ENCODE results near the gene PTPRN2.
"Not testable (repeated sequence)": the region's sequence is repeated elsewhere in the genome, so short reads cannot be mapped to it uniquely, and the experiment has no call there.

PTPRN2 gene

DNA sequence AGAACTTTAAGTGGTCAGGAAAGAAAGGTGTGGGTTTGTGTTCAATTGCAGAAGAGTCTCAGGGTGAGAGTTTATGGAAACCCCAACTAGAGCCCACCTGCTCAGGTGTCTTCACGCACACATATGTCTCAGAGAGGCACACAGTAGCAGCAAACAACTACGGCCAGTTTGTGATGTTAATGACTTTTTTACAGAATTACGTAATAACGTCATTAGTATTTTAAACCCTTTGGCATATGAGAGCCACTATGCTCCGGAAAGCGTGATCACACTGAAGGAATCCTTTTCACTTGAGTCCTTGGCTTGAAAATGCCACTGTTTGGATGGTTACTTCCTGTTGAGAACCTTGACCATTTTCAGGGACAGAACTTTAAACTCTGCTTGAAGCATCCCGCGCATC is 204.0 kb downstream of the PTPRN2 start:
- DNase-seq (ENCODE audit: low spot score): no peak

DNA sequence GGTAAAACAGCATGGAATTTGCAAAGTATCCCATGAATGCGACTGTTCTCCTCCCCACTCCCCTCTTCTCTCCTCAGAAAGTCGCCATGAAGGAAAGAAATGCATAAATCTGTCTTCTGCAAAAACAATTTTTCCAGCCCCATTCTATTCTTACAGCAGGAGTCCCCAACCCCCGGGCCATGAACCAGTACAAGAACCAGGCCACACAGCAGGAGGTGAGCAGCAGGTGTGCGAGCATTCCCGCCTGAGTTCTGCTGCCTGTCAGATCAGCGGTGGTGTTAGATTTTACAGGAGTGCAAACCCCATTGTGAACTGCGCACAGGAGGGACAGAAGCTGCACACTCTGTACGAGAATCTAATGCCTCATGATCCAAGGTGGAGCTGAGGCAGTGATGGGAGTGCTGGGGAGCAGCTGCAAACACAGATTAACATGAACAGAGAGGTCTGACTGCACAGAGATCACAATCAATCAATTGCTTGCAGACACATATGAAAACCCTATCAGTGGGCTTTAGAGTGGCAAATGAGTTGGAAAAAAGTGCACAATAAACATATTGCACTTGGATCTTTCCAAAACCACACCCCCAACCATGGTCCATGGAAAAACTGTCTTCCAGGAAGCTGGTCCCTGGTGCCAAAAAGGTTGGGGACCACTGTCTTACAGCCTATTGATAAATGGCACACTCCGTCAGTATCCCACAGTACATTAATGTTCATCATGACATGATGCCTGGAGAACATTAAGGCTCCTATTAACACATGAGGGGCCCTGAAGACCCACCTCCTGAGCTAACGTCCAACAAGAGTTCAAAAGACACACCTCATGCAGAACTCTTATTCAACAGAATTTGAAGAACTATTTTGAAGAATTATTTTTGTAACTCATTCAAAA is 205.0 kb downstream of the PTPRN2 start:
- no peak for DNase-seq (ENCODE audit: low spot score)

DNA sequence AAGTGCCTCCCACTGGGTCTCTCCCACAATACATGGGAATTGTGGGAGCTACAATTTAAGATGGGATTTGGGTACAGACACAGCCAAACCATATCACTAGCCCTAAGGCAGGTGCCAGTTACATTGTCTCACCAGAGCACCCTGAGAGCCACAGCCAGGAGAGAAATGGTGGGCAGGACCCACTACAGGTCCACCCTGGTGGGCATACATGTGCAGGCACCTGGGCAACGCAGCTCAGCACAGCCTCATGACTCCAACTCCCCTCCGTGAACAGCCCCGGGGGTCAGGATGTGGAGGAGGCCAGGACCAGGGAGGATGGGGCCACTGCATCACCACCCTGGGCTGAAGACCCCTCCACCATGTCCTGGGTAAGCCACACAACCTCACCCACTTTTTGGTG is 205.7 kb downstream of the PTPRN2 start:
- no peak for DNase-seq (ENCODE audit: low spot score)

DNA sequence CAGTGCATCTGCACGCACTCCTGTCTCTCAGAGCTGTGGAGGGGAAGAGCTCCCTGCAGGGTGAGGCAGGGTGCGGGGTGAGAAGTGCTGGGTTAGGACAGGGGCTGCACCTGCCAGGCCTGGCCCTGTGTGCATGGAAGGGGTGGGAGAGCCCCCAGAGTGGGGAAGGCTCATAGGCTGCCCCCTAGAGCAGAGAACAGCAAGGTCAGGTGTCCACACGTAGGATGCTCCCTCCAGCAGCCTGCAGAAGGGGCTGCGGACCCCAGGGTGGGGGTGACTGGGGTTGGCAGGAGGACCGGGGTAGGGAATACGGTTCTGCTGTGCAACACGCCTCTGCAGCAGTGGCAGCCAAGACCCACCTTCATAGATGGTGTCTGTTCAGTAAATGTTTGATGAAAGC is 208.6 kb downstream of the PTPRN2 start:
- no peak for DNase-seq (ENCODE audit: low spot score)

DNA sequence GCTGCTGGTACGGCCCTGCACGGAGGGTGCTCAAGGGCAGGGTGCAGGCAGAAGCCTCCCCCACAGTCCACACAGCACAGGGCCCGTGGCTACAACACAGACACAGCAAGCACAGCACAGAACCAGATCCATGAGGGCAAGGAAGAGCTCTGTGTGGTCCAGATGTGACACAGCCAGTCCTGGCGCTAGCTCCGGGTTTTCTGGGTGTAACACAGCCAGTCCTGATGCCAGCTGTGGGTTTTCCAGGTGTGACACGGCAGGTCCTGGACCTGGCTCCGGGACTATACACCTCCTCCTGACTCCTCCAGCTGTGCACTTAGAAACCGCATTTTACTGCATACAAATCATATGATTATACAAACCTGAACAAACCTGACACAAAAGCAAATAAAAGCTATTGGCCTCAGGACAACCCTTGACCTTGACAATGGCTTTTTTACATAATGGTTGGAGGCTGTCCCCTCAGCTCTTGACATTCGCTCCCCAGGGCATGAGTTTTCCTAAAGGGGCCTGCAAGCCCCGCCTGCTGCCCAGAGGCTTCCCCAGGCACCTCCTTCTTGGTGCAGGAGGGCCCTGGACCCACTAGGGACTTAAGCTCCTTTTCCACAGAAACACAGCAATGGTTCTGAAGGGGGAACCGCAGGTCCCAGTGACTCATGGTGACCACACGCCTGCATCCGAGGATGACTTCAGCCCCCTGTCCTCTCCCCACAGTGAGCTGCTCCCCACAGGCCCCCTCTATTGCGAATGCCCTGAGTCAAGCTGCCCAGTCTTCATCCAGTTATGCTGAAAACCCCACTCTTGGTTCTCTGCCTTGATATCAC is 209.6 kb downstream of the PTPRN2 start:
- DNase-seq (ENCODE audit: low spot score): no peak

DNA sequence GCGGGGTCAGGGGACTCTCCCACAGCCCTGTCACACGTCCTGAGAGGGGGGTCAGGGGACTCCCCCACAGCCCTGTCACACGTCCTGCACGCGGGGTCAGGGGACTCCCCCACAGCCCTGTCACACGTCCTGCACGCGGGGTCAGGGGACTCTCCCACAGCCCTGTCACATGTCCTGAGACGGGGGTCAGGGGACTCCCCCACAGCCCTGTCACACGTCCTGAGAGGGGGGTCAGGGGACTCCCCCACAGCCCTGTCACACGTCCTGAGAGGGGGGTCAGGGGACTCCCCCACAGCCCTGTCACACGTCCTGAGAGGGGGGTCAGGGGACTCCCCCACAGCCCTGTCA is 210.8 kb downstream of the PTPRN2 start:
- DNase-seq (ENCODE audit: low spot score): not testable (repeated sequence)

DNA sequence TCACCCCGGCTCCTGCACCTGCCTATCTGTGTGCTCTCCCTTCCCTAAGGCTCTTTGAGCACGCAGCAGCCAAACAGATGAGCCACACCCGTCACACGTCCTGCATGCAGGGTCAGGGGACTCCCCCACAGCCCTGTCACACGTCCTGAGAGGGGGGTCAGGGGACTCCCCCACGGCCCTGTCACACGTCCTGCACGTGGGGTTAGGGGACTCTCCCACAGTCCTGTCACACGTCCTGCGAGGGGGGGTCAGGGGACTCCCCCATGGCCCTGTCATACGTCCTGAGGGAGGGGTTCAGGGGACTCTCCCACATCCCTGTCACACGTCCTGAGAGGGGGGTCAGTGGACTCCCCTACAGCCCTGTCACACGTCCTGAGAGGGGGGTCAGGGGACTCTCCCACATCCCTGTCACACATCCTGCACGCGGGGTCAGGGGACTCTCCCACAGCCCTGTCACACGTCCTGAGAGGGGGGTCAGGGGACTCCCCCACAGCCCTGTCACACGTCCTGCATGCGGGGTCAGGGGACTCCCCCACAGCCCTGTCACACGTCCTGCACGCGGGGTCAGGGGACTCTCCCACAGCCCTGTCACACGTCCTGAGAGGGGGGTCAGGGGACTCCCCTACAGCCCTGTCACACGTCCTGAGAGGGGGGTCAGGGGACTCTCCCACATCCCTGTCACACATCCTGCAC is 211.3 kb downstream of the PTPRN2 start:
- not testable (repeated sequence) for DNase-seq (ENCODE audit: low spot score)

DNA sequence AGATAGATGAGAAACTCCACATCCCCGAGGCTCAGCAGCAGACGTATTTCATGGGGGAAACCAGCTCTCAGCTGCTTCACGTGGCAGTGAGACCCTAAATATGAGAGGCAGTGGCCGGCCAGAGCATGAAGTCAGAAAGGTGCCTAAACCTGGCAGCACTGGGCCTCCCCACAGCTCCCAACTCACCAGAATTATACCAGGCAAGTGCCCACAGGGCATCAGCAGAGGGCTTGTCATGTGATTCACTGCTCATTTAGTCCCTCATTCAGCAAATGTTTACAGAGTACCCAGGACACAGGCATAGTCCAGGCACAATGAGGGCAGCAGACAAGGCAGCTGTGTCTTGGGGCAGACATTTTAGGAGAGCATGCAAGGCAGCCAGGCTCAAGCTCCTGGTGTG is 212.6 kb downstream of the PTPRN2 start:
- no peak for DNase-seq (ENCODE audit: low spot score)

DNA sequence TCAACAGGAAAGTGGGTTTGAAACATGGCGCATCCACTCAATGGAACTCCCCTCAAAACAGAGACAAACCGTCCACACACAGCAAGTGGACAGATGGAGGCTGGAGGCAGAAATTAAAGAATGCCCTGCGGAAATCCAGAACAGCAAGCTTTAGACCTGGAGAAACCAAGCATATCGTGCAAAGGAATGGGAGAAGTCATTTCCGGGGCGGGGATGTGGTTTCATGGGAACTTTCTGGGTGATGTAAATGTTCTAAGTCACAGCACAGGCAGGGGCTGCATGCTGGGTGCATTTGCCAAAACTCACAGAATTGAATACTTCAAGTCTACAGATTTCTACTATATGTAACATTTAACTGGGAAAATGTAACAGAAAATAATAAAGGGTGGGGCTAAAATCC is 213.0 kb downstream of the PTPRN2 start:
- no peak for DNase-seq (ENCODE audit: low spot score)

DNA sequence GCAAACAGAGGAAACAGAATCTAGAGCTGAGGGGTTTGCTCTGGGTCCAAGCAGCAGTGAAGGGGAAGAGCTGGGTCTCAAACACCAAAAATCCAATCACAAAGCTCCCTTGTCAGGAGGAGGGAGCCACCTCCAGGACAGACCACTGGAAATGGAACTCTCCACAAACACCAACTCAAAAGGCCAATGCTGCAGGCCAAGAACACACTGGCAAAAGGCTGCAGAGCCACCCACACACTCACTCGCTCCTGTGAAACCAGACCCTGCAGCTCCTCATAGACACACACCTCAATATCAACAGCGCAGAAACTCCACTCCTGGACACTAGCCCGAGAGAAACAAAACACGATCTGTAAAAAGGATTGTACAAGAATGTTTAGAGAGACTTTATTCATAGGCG is 213.5 kb downstream of the PTPRN2 start:
- DNase-seq (ENCODE audit: low spot score): no peak

DNA sequence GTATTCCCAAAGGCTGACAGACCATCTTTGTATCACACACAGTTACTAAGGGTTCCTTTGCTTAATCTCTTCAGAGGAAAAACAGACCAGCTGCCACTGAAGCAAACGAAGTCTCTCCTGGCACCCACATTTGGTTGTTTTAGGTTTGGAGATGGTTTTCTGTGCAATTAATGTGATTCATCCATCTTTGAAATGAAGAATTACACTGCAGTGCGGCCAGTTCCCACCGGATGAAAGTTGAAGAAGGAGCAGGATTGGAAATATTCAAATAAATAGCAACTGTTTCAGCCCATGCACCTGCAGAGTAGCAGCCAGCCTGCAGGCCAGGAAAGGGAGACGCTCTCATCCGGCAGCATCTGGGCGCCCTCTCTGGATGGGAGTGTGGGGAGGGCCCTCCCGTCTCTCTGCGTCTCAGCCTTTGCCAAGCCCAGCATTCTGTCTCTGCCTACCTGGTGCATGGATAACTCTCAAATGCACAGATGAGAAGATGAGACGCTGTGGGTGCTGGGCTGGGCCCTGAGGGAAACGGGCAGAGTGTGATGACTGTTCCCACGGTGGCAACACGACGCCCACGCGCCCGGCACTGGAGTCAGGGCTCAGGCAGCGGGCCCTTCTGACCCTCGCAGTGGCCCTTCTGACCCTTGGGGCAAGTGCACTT is 214.0 kb downstream of the PTPRN2 start:
- DNase-seq (ENCODE audit: low spot score): no peak

DNA sequence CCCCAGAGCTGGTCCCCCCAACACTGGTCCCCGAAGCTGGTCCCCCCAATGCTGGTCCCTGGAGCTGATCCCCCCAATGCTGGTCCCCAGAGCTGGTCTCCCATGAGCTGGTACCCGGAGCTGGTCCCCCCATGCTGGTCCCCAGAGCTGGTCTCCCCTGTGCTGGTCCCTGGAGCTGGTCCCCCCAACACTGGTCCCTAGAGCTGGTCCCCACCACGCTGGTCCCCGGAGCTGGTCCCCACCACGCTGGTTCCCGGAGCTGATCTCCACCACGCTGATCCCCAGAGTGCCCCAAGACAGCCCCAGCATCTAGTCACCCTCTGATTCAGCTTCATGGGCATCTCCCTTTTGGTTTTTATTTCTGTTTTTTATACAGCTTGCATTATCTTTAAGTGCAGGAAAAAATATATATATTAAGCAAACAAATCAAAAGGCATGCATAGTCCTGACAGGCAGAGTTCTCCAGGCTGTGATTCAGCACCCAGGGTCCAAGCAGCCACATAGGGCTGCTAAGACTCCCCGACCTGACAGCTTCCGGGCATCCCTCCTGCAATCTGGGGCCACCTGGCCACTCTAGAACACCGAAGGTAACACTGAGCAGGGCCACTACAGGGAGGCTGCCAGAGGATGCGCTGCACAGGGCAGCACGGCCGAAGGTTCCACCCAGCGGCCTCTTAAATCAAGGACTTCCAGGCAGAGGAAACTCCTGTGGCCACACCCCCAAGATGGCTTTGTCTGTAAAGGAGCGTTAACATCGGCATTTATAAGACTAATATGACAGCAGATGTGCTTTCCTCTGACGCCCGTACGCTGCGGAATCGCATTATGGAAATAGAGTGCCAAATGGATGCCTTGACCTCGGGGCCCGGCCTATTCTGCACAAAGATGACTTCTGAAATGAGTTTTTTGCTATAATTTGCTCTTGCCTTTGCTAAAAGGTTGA is 215.0 kb downstream of the PTPRN2 start:
- no peak for DNase-seq (ENCODE audit: low spot score)

DNA sequence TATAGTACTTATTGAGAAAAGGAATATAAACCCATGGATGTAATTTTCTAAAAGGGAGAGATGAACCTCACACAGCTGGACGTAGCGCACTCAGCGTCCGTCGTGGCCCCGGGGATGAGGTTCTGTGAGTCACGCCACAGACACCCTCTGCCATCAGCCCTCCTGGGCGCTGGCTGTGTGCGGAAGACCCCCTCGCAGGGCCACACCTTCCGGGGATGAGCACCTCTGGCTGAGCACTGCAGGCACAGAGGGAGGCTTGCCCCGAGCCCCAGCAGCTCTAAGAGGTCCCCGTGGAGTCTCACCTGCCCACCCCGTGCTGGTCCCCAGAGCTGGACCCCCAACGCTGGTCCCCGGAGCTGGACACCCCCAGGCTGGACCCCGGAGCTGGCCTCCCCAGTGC is 215.8 kb downstream of the PTPRN2 start:
- no peak for DNase-seq (ENCODE audit: low spot score)

DNA sequence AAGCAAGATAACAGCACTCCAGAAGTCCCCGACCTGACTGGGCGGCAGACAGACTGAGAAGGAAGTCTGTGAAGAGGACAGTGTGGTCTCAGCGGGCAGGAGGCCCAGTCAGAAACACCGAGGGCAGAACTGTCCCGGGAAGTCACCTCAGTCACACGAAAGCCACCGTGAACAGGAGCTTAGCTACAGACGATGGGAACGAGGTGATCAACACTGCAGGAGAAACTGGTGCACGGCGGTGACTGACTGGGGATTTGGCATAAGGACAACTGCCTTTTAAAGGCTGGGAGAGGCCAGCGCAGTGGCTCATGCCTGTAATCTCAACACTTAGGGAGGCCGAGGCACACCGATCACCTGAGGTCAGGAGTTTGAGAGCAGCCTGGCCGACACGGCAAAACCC is 217.8 kb downstream of the PTPRN2 start:
- DNase-seq (ENCODE audit: low spot score): no peak

DNA sequence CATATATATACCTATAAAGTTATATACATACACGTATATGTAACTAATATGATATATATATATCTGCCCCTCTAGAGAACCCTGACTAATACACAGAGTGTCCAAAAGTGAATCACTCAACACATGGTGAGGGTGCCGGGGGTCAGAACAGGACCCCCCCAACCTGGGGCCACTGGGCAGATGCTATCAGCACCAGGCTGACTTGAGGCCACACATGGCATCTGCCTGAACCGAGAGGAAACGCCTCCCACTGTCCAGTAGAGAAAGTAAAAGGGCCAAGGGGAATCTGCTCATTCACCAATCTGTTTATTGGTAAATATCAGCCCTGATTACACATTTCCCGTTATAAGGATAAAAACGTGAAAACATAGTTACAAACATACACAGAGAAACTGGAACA is 218.3 kb downstream of the PTPRN2 start:
- no peak for DNase-seq (ENCODE audit: low spot score)

DNA sequence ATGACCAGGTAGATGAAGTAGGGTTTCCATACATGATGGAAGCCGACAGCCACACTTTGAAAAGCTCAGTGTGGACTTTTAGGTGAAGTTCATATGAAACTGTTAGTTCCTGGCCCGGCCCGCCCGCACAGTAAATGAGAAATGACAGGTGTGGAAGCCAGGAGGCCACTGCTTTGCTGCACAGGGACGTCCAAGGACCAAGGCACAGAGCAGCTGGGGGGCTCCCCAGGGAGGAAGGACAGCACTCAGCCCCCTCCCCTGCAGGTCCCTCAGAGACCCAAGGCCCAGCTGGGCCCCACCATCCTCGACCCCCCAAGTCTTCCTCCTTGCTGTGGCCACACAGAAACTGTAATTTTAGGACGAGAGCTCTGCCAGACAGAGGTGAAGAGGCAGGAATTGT is 219.2 kb downstream of the PTPRN2 start:
- no peak for DNase-seq (ENCODE audit: low spot score)

DNA sequence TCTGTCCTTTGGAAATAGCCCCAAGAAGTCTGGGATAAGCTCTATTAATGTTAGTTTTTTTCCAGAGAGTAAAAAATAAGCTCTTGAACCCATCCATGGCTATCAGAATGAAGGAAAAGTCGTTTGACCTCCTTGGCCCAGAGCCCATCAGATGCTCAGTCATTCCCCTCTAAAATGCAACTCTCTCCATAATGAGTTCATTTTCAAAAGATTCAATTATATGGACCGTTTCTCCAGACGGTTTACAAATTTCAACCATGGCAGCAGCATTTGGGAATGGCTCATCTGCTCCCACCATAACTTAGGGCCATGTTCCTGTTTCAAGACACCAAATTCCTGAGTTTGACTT is 220.0 kb downstream of the PTPRN2 start:
- no peak for DNase-seq (ENCODE audit: low spot score)

DNA sequence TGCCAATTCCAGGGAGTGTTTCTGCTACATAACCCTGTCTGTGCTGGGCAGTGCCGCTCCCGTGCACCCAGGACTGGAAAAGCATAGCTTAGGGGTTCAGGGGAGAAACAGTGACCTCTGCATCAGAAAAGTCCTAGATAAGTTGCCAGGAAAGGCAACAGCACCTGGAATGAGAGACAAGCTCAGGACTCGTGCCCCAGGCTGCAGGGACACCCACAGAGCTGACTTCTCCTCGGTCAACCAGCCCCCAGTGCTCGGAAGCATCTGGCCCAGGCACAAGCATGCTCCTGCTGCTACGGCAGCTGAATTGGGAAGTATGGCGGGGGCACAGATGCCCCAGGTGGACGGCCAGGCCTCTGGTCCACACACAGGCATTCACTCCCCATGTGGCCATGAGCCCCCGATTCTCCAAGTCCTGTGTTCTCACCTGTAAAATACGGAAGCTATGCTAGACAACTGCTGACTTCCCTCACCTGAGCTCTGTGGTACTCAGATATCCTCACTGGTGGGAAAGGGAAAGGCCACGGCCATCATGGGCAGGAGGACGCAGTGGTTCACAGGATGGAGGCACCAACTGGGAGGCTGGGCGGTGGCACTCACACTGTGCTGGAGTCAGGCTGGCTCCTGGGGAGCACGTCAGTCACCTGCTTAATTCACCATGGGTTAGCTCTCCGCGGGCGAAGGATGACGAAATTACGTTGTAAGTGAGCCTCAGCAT is 220.5 kb downstream of the PTPRN2 start:
- DNase-seq (ENCODE audit: low spot score): no peak

DNA sequence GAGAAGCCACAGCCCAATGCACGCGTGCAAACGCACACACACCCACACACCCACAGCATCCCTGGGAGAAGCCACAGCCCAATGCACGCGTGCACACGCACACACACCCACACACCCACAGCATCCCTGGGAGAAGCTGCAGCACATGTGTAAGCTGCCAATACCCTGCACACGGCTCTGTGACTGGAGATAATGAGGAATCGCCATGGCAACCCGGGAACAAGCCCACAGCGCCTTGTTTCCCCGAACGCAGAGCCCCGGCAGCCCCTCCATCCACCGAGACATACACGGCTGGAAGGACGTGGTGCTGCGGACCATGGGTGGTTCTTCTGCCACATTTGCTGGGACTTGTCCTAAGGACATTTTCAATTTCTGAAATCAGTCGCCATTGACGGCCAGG is 221.3 kb downstream of the PTPRN2 start:
- DNase-seq (ENCODE audit: low spot score): no peak

DNA sequence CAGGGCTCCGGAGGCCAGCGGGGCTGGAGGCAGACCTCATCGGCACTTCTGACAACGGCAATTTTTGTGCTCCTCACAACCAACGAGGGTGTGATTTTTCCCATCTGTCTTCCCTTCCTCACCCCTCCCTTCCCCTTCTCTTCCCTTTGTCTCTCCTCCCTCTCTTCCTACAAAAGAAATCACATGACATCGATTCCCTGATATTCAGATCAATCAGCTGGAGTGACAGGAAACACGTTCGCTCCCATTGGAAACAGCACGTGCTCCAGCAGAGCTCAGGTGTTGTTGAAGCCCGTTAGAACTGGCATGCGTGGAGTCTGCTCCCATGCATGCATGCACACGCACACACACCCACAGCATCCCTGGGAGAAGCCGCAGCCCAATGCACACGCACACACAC is 222.4 kb downstream of the PTPRN2 start:
- DNase-seq (ENCODE audit: low spot score): no peak

DNA sequence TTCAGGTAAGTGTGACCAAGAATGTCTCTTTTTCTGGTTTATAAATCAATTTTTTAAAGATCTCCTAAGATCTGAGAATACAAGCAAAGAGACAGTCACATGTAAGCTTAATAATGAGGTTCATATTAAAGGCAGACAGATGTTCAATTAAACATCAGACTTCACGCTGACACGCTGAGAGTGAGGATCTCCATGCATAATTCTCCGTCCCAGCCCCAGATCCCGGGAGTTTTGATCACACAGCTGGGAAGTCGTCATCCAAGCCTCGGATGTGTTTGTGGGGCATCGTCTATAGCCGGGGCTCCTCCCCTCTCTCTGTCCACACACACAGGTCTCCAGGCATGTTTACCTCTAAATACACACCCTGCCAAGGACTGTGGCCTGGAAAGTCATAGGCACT is 223.2 kb downstream of the PTPRN2 start:
- DNase-seq (ENCODE audit: low spot score): no peak
